GM23338 (cell line): ENCODE measurements around the gene SYT17. TPM values are rescaled to one million over a fixed set of nuclear protein-coding genes. Genes with fewer than 3 reads are reported as not detected.

ENCODE experiments used
- ATAC-seq: fragments of 200-7000 bp; cut with Tn5 transposase; 3 replicates; pipeline ENCODE4 v1.9.1; 2020
- DNase-seq: peaks from one replicate; pipeline ENCODE4 v3.0.0-alpha.2; 2015; ENCODE audit warnings: low spot score
- H2AFZ ChIP-seq: fragments of 200-600 bp; sonication (generic); 2 replicates; pipeline ENCODE4 v1.8.0; 2016; ENCODE audit warnings: antibody characterized with exemption, mild to moderate bottlenecking, moderate library complexity
- H3F3A ChIP-seq: fragments of 200-600 bp; sonication (generic); replicated peaks from 2 replicates; pipeline ENCODE4 v1.8.0; 2017; ENCODE audit warnings: antibody characterized with exemption, mixed run types, low read depth
- H3K27ac ChIP-seq: fragments of 200-600 bp; sonication (generic); 2 replicates; pipeline ENCODE4 v1.6.1; 2016; ENCODE audit warnings: low read depth
- H3K27me3 ChIP-seq: fragments of 200-600 bp; sonication (generic); 2 replicates; pipeline ENCODE4 v1.8.0; 2016; ENCODE audit warnings: mild to moderate bottlenecking, mixed run types, moderate library complexity; ENCODE audit not compliant: insufficient read depth
- H3K36me3 ChIP-seq: fragments of 200-600 bp; sonication (generic); 2 replicates; pipeline ENCODE4 v1.8.0; 2016; ENCODE audit warnings: mild to moderate bottlenecking; ENCODE audit not compliant: insufficient read depth
- H3K4me1 ChIP-seq: fragments of 200-600 bp; sonication (generic); 2 replicates; pipeline ENCODE4 v1.8.0; 2016; ENCODE audit warnings: mild to moderate bottlenecking, moderate library complexity; ENCODE audit not compliant: insufficient read depth
- H3K4me2 ChIP-seq: fragments of 200-600 bp; sonication (generic); 2 replicates; pipeline ENCODE4 v1.7.1; 2017; ENCODE audit warnings: mixed run types
- H3K4me3 ChIP-seq: fragments of 200-600 bp; sonication (generic); 2 replicates; pipeline ENCODE4 v1.6.1; 2016; ENCODE audit warnings: mixed run types
- H3K79me2 ChIP-seq: fragments of 200-600 bp; sonication (generic); replicated peaks from 2 replicates; pipeline ENCODE4 v1.8.0; 2017; ENCODE audit warnings: mild to moderate bottlenecking; ENCODE audit not compliant: insufficient read depth
- H3K9me2 ChIP-seq: fragments of 200-600 bp; sonication (generic); 2 replicates; pipeline ENCODE4 v1.8.0; 2017; ENCODE audit not compliant: insufficient read depth
- H4K20me1 ChIP-seq: fragments of 200-600 bp; sonication (generic); replicated peaks from 2 replicates; pipeline ENCODE4 v1.8.0; 2017; ENCODE audit warnings: mild to moderate bottlenecking; ENCODE audit not compliant: insufficient read depth
- H3K27ac Mint-ChIP-seq: 2 replicates; pipeline ENCODE4 v1.8.0; 2020; ENCODE audit warnings: inconsistent platforms, mild to moderate bottlenecking, moderate library complexity, mixed read lengths
- H3K27me3 Mint-ChIP-seq: 3 replicates; pipeline ENCODE4 v1.8.0; 2022; ENCODE audit warnings: low read depth, mild to moderate bottlenecking, moderate library complexity, mixed read lengths, inconsistent platforms; ENCODE audit not compliant: insufficient read depth, poor library complexity
- H3K36me3 Mint-ChIP-seq: 3 replicates; pipeline ENCODE4 v1.8.0; 2021; ENCODE audit warnings: low read depth, mild to moderate bottlenecking, inconsistent platforms, moderate library complexity, mixed read lengths
- H3K4me1 Mint-ChIP-seq: 3 replicates; pipeline ENCODE4 v1.8.0; 2020; ENCODE audit warnings: mild to moderate bottlenecking, inconsistent platforms, mixed read lengths
- H3K4me3 Mint-ChIP-seq: 3 replicates; pipeline ENCODE4 v1.8.0; 2021; ENCODE audit warnings: moderate library complexity, mild to moderate bottlenecking, inconsistent platforms, mixed read lengths
- H3K9me3 Mint-ChIP-seq: 3 replicates; pipeline ENCODE4 v1.8.0; 2020; ENCODE audit warnings: moderate library complexity, mild to moderate bottlenecking, inconsistent platforms, mixed read lengths
- EZH2phosphoT487 ChIP-seq: fragments of 200-600 bp; sonication (generic); IDR thresholded peaks from one replicate; pipeline ENCODE4 v1.8.1; 2018; ENCODE audit warnings: antibody characterized with exemption; ENCODE audit not compliant: unreplicated experiment
- JUNB ChIP-seq: IDR thresholded peaks from one replicate; pipeline ENCODE4 v1.6.1; 2016; ENCODE audit warnings: antibody characterized with exemption; ENCODE audit not compliant: unreplicated experiment
- NANOG ChIP-seq: IDR thresholded peaks from 2 replicates; pipeline ENCODE4 v1.6.1; 2016; ENCODE audit warnings: antibody characterized with exemption, borderline replicate concordance
- POLR2AphosphoS5 ChIP-seq: IDR thresholded peaks from 2 replicates; pipeline ENCODE4 v1.6.1; 2016; ENCODE audit warnings: antibody characterized with exemption, low read depth
- REST ChIP-seq: IDR thresholded peaks from one replicate; pipeline ENCODE4 v1.6.1; 2018; ENCODE audit warnings: antibody characterized with exemption; ENCODE audit not compliant: unreplicated experiment
- STAT1 ChIP-seq: IDR thresholded peaks from one replicate; pipeline ENCODE4 v1.6.1; 2016; ENCODE audit warnings: antibody characterized with exemption; ENCODE audit not compliant: unreplicated experiment
- ZNF331 ChIP-seq: fragments of 250-450 bp; sonication (Bioruptor Pico); IDR thresholded peaks from 2 replicates; pipeline ENCODE4 v1.5.0; 2020; ENCODE audit warnings: low read depth, mild to moderate bottlenecking, moderate library complexity
- polyA plus RNA-seq: library from polyadenylated mRNA; unstranded; fragments of >200 nt; fragmentation: Nextera tagmentation; extraction: Ambion mirVana; gene quantifications from 2 replicates; pipeline ENCODE4 v1.2.1, GENCODE V29; 2016
- total RNA-seq: library from RNA; depleted of rRNA; stranded (reverse); fragments of >200 nt; shearing (Covaris generic); gene quantifications from 2 replicates; pipeline ENCODE4 v1.2.3, GENCODE V29; 2014
- TF ChIP-seq, protein P1 (sequence below): fragments of 250-450 bp; sonication (Bioruptor Pico); IDR thresholded peaks from 2 replicates; pipeline ENCODE4 v1.5.0; 2020; ENCODE audit warnings: mild to moderate bottlenecking, moderate library complexity
- TF ChIP-seq, protein P2 (sequence below), 2 experiments: fragments of 200-600 bp in 1 of 2; sonication (generic) in 1 of 2; conservative IDR thresholded peaks; 2 replicates each; pipeline versions ENCODE4 v1.5.1 to v1.6.1; 2016 to 2017; ENCODE audit warnings: antibody characterized with exemption in 2 of 2, low read depth in 2 of 2, mild to moderate bottlenecking in 2 of 2, moderate library complexity in 1 of 2

Gene SYT17
- total and polyA plus RNA-seq, 2 experiments from 2014 or later = 5.3 to 9.5 TPM

- TF ChIP-seq STAT1 = no peak
- no peak for TF ChIP-seq NANOG
- no peak for TF ChIP-seq ZNF331 (CRISPR knock-in tag)
- no peak for TF ChIP-seq POLR2AphosphoS5
Observed at GRCh38 chr16:19203374-19203966, 35.4 kb downstream of the SYT17 start (continued).

DNA sequence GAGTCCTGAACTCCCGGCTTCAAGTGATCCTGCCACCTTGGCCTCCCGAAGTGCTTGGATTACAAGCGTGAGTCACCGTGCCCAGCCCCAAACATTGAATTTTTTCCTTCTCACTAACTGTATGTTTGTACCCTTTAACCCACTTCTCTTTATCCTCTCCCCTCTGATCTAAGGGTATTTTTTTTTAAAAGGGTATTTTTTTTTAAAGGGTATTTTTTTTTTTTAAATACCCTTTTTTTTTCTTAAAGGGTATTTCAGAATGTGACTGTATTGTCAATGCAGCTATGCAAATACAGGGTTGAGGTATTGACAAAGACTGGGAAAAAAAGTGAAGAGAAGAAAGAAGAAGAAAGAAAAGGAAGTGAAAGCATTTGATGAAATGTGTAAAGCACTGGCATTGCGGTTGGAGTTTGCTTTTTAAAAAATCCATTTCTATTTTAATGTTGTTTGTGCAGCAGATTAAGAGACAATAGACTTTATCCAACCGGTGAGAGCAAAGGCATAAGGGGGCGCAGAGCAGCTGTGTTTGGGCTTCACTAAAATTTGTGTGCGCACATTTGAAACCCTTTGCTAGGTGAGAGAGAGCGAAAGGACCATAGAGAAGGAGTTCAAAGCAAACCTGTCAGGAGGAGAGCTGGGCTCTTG, 42.4 kb downstream of the SYT17 start:
- Mint-ChIP-seq H3K36me3 (peaks cover 15% of the 10 kb centered on the region; the same call in 2 of the 3 replicates), H3K27me3 (peaks cover 4% of the 10 kb centered on the region), H3K9me3 (peaks cover 21% of the 10 kb centered on the region), H3K27ac (peak overlapping the region; percentile 45; the same call in 1 of the 2 replicates), H3K4me1 (peaks cover 11% of the 10 kb centered on the region), H3K4me3 (no peak overlapping the region)
- ATAC-seq (no peak), DNase-seq (no peak)
- no peaks in the 10 kb centered on the region for H4K20me1 ChIP-seq
- H3K9me2 ChIP-seq = no peaks in the 10 kb centered on the region
- TF ChIP-seq STAT1 = no peak
- TF ChIP-seq, protein P1, sequence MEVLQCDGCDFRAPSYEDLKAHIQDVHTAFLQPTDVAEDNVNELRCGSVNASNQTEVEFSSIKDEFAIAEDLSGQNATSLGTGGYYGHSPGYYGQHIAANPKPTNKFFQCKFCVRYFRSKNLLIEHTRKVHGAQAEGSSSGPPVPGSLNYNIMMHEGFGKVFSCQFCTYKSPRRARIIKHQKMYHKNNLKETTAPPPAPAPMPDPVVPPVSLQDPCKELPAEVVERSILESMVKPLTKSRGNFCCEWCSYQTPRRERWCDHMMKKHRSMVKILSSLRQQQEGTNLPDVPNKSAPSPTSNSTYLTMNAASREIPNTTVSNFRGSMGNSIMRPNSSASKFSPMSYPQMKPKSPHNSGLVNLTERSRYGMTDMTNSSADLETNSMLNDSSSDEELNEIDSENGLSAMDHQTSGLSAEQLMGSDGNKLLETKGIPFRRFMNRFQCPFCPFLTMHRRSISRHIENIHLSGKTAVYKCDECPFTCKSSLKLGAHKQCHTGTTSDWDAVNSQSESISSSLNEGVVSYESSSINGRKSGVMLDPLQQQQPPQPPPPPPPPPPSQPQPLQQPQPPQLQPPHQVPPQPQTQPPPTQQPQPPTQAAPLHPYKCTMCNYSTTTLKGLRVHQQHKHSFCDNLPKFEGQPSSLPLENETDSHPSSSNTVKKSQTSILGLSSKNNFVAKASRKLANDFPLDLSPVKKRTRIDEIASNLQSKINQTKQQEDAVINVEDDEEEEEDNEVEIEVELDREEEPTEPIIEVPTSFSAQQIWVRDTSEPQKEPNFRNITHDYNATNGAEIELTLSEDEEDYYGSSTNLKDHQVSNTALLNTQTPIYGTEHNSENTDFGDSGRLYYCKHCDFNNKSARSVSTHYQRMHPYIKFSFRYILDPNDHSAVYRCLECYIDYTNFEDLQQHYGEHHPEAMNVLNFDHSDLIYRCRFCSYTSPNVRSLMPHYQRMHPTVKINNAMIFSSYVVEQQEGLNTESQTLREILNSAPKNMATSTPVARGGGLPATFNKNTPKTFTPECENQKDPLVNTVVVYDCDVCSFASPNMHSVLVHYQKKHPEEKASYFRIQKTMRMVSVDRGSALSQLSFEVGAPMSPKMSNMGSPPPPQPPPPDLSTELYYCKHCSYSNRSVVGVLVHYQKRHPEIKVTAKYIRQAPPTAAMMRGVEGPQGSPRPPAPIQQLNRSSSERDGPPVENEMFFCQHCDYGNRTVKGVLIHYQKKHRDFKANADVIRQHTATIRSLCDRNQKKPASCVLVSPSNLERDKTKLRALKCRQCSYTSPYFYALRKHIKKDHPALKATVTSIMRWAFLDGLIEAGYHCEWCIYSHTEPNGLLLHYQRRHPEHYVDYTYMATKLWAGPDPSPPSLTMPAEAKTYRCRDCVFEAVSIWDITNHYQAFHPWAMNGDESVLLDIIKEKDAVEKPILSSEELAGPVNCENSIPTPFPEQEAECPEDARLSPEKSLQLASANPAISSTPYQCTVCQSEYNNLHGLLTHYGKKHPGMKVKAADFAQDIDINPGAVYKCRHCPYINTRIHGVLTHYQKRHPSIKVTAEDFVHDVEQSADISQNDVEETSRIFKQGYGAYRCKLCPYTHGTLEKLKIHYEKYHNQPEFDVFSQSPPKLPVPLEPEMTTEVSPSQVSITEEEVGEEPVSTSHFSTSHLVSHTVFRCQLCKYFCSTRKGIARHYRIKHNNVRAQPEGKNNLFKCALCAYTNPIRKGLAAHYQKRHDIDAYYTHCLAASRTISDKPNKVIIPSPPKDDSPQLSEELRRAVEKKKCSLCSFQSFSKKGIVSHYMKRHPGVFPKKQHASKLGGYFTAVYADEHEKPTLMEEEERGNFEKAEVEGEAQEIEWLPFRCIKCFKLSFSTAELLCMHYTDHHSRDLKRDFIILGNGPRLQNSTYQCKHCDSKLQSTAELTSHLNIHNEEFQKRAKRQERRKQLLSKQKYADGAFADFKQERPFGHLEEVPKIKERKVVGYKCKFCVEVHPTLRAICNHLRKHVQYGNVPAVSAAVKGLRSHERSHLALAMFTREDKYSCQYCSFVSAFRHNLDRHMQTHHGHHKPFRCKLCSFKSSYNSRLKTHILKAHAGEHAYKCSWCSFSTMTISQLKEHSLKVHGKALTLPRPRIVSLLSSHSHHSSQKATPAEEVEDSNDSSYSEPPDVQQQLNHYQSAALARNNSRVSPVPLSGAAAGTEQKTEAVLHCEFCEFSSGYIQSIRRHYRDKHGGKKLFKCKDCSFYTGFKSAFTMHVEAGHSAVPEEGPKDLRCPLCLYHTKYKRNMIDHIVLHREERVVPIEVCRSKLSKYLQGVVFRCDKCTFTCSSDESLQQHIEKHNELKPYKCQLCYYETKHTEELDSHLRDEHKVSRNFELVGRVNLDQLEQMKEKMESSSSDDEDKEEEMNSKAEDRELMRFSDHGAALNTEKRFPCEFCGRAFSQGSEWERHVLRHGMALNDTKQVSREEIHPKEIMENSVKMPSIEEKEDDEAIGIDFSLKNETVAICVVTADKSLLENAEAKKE (CRISPR knock-in tag) = no peak
- TF ChIP-seq REST = no peak
- TF ChIP-seq, protein P2, sequence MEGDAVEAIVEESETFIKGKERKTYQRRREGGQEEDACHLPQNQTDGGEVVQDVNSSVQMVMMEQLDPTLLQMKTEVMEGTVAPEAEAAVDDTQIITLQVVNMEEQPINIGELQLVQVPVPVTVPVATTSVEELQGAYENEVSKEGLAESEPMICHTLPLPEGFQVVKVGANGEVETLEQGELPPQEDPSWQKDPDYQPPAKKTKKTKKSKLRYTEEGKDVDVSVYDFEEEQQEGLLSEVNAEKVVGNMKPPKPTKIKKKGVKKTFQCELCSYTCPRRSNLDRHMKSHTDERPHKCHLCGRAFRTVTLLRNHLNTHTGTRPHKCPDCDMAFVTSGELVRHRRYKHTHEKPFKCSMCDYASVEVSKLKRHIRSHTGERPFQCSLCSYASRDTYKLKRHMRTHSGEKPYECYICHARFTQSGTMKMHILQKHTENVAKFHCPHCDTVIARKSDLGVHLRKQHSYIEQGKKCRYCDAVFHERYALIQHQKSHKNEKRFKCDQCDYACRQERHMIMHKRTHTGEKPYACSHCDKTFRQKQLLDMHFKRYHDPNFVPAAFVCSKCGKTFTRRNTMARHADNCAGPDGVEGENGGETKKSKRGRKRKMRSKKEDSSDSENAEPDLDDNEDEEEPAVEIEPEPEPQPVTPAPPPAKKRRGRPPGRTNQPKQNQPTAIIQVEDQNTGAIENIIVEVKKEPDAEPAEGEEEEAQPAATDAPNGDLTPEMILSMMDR (conservative IDR thresholded peaks at IDR 0.05; ENCODE audit: low read depth in 2 of 2) = no peak
- no peak for TF ChIP-seq POLR2AphosphoS5
- no peak for TF ChIP-seq JUNB
- TF ChIP-seq ZNF331 (CRISPR knock-in tag) = no peak
- TF ChIP-seq EZH2phosphoT487 = no peak
- H3K4me1 ChIP-seq = peaks cover 8% of the 10 kb centered on the region
- no peaks in the 10 kb centered on the region for H3K27me3 ChIP-seq
- H3F3A ChIP-seq = no peaks in the 10 kb centered on the region
- no peak overlapping the region for H3K4me2 ChIP-seq
- H3K36me3 ChIP-seq = no peaks in the 10 kb centered on the region
- peak overlapping the region; percentile 0; the same call in 1 of the 2 replicates for H2AFZ ChIP-seq
- no peak overlapping the region for H3K27ac ChIP-seq
- no peaks in the 10 kb centered on the region for H3K79me2 ChIP-seq
- H3K4me3 ChIP-seq = no peak overlapping the region
